Measurements from ENCODE around the gene ADIPOR2.

GRCh38 chr12:1696800-1697199, 5.9 kb downstream of the ADIPOR2 start:
- TF ChIP-seq, protein P1, sequence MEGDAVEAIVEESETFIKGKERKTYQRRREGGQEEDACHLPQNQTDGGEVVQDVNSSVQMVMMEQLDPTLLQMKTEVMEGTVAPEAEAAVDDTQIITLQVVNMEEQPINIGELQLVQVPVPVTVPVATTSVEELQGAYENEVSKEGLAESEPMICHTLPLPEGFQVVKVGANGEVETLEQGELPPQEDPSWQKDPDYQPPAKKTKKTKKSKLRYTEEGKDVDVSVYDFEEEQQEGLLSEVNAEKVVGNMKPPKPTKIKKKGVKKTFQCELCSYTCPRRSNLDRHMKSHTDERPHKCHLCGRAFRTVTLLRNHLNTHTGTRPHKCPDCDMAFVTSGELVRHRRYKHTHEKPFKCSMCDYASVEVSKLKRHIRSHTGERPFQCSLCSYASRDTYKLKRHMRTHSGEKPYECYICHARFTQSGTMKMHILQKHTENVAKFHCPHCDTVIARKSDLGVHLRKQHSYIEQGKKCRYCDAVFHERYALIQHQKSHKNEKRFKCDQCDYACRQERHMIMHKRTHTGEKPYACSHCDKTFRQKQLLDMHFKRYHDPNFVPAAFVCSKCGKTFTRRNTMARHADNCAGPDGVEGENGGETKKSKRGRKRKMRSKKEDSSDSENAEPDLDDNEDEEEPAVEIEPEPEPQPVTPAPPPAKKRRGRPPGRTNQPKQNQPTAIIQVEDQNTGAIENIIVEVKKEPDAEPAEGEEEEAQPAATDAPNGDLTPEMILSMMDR (conservative IDR thresholded peaks at IDR 0.05; ENCODE audit: low read length), result no peak
- TF ChIP-seq EZH2phosphoT487 (IDR thresholded peaks at IDR 0.05; ENCODE audit: borderline replicate concordance, low read depth, low read length), result no peak
